K562 (cell line): ENCODE results near the gene PPM1F. TPM values are rescaled to one million over a fixed set of nuclear protein-coding genes. Genes with fewer than 3 reads are reported as not detected.
A peak's percentile ranks its signal among the peaks of the same experiment; 100 is the strongest.

Source experiments
- FOXM1 ChIP-seq, 2 experiments: fragments of 450-650 bp in 1 of 2; sonication (generic) in 1 of 2; formaldehyde crosslinking in 1 of 2; IDR thresholded peaks; 2 replicates each; pipeline versions ENCODE4 v1.6.1 to v1.9.0; 2017 to 2022; ENCODE audit warnings: low read depth in 2 of 2, mild to moderate bottlenecking in 2 of 2, missing genetic modification reagents in 1 of 2, moderate library complexity in 1 of 2
- MGA ChIP-seq: fragments of 450-650 bp; IDR thresholded peaks from 2 replicates; pipeline ENCODE4 v1.6.1; 2016; ENCODE audit warnings: mild to moderate bottlenecking, moderate library complexity
- SPI1 ChIP-seq: IDR thresholded peaks from 2 replicates; pipeline ENCODE4 v1.6.1; 2011; ENCODE audit warnings: low read depth, low read length, control low read depth, borderline replicate concordance
- ZBTB1 ChIP-seq: sonication (generic); formaldehyde crosslinking; IDR thresholded peaks from 2 replicates; pipeline ENCODE4 v1.8.1; 2023; ENCODE audit warnings: missing genetic modification reagents, low read depth, mild to moderate bottlenecking, borderline replicate concordance
- ZFP91 ChIP-seq: sonication (generic); formaldehyde crosslinking; IDR thresholded peaks from 2 replicates; pipeline ENCODE4 v1.8.0; 2022; ENCODE audit warnings: mild to moderate bottlenecking, missing genetic modification reagents
- ZNF224 ChIP-seq: sonication (generic); formaldehyde crosslinking; IDR thresholded peaks from 2 replicates; pipeline ENCODE4 v1.8.0; 2022; ENCODE audit warnings: mild to moderate bottlenecking, missing genetic modification reagents
- ZNF655 ChIP-seq: fragments of 250-450 bp; sonication (Bioruptor Pico); IDR thresholded peaks from 2 replicates; pipeline ENCODE4 v1.5.0; 2021
- polyA plus RNA-seq, 8 experiments: library from polyadenylated mRNA; depleted of rRNA in 4 of 8; stranded (reverse) in 5 of 8; unstranded in 3 of 8; fragments of >200 nt; fragmentation: Nextera tagmentation in 2 of 8; fragmentation: Illumina TruSeq in 1 of 8; extraction: Ambion mirVana in 2 of 8; extraction: Trizol in 1 of 8; gene quantifications; 2 replicates each; pipeline versions ENCODE4 v1.2.1 to v1.2.3, GENCODE V29; 2011 to 2014; ENCODE audit warnings: inconsistent platforms in 1 of 8, missing spikeins in 1 of 8
- total RNA-seq, 7 experiments: library from RNA; depleted of rRNA in 6 of 7; stranded (reverse); fragments of >200 nt in 6 of 7; fragmentation: Illumina TruSeq in 2 of 7; extraction: Trizol in 2 of 7; gene quantifications; 2 replicates each; pipeline versions ENCODE4 v1.2.1 to v1.2.3, GENCODE V29; 2011 to 2021; ENCODE audit warnings: low replicate concordance in 1 of 7

Gene PPM1F
- total and polyA plus RNA-seq, 9 of the 15 experiments (the other 6 are each of a cell fraction or from before 2014, with no cell fraction given) = 2.1 to 159 (median 64.0) TPM

DNA sequence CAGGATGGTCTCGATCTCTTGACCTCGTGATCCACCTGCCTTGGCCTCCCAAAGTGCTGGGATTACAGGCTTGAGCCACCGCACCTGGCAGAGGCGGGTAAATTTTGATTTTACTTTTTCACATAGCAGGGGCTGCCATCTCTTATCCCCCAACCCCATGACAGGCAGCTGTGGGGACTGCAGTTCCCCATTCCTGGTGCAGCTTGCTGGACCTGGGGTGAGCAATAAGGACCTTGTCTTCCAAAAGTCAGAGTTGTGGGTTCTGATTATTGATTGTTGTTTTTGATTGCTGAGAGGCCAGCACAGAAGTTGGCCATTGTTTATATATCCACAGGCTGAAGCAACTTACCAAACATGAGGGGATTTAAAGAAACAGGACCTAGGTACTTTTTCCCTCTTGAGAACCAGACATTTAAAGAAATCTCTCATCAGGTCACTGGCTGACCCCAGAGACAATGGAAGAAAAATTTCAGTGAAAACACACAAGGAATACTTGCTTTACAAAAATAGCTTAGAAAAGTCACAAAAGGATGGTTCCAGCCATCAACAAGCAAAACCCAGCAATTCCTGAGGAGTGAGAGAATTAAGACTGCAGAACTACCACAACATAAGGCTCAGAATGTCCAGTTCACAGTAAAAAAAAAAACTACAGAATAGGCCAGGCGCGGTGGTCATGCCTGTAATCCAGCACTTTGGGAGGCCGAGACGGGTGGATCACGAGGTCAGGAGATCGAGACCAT is 63.2 kb downstream of the PPM1F start (continued):
- no peak for TF ChIP-seq MGA
- TF ChIP-seq ZNF224 = no peak
- TF ChIP-seq FOXM1 (IDR thresholded peaks at IDR 0.05; ENCODE audit: low read depth) = no peak; the same call in 1 of the 2 replicates
- TF ChIP-seq FOXM1 (CRISPR knock-in tag; IDR thresholded peaks at IDR 0.05; ENCODE audit: low read depth) = no peak
- TF ChIP-seq ZBTB1 (CRISPR knock-in tag) = peak; percentile 44; the same call in 1 of the 2 replicates
- peak; percentile 88; the same call in 1 of the 2 replicates for TF ChIP-seq SPI1
- TF ChIP-seq ZFP91 (CRISPR knock-in tag) = 0 out of 2 replicates have a peak, but pooled peaks have one; percentile 39
- no peak for TF ChIP-seq ZNF655 (CRISPR knock-in tag)
